22Rv1 (cell line): ENCODE data around the gene ZBTB7C.
A peak's percentile ranks its signal among the peaks of the same experiment; 100 is the strongest.
"Not testable (repeated sequence)": the region's sequence is repeated elsewhere in the genome, so short reads cannot be mapped to it uniquely, and the experiment has no call there.

Experiments used
- H3K27ac ChIP-seq: fragments of 450-650 bp; 2 replicates; pipeline ENCODE4 v1.5.1; 2017
- ZFX ChIP-seq: fragments of 450-650 bp; IDR thresholded peaks from 2 replicates; pipeline ENCODE4 v1.6.1; 2017; ENCODE audit warnings: antibody characterized with exemption, borderline replicate concordance
- TF ChIP-seq, protein P1 (sequence below): fragments of 450-650 bp; IDR thresholded peaks from 2 replicates; pipeline ENCODE4 v1.5.1; 2017; ENCODE audit warnings: mild to moderate bottlenecking

The ZBTB7C gene

DNA sequence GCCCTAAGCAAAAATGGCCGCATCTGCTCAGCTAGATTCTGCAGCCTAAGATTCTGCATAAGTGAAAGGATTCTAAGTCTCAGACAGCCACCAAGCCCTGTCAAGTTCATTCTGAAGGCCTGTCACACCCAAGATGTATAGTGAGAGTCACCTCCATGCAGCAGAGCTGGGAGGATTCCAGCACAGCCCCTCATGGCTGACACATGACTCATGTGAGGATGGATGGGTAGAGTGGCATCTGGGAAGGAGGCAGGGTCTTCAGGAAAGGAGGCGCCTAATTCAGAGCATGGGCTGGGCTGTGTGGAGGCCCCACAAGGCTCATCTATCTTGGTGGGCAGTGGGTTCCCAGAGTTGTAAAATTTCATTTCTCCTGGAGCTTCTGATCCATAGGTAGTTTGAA is 41.5 kb upstream of the ZBTB7C start:
- no peak for TF ChIP-seq ZFX
- TF ChIP-seq, protein P1, sequence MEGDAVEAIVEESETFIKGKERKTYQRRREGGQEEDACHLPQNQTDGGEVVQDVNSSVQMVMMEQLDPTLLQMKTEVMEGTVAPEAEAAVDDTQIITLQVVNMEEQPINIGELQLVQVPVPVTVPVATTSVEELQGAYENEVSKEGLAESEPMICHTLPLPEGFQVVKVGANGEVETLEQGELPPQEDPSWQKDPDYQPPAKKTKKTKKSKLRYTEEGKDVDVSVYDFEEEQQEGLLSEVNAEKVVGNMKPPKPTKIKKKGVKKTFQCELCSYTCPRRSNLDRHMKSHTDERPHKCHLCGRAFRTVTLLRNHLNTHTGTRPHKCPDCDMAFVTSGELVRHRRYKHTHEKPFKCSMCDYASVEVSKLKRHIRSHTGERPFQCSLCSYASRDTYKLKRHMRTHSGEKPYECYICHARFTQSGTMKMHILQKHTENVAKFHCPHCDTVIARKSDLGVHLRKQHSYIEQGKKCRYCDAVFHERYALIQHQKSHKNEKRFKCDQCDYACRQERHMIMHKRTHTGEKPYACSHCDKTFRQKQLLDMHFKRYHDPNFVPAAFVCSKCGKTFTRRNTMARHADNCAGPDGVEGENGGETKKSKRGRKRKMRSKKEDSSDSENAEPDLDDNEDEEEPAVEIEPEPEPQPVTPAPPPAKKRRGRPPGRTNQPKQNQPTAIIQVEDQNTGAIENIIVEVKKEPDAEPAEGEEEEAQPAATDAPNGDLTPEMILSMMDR = no peak
- H3K27ac ChIP-seq = no peak overlapping the region

DNA sequence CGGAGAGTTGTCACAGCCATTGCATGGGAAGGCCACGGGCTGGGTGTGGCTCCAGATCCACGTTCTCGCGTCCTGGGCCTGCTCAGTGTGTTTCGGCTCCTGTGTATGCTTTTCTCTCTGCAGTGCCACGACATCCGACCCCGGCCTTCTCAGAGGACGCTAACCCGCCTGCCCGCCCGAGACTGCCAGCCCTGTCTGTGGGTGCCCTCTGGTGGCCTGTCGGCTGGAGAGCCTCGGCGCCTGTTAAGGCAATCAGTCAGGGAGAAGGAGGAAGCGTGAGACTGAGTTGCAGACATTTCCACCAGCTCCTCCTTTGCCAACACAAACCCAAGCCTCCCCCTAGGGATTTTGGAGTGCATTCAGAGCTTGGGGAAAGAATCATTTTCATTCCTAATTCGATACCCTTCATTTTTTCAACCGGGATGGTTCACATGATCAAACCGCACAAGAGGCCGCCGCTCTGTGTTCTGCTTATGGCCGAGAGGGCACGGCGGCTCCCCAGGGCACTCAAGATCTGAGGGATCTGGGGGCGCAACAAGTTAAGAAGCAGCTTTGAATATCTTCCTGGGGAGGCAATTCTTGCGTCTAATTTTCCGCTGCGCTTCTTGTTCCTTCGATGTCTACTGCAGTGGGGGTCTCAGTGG is 37.5 kb upstream of the ZBTB7C start:
- H3K27ac ChIP-seq = no peak overlapping the region
- TF ChIP-seq ZFX = no peak
- TF ChIP-seq, protein P1 = peak; percentile 93

DNA sequence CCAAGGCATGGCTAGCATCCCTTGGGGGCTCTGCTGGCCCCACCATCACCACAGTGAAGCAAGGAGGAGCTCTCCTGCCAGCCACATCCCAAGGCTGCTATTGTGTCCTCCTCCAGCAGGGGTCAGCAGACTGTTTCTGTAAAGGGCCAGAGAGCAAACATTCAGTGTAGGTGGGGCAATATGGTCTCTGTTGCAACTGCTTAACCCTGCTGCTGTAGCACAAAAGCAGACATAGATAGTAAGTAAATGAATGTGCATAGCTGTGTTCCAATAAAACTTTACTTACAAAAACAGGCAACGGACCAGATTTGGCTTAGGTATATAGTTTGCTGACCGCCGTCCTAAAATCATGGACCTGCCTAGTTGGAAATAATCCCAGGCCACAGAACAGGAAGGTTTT is 36.4 kb upstream of the ZBTB7C start:
- no peak overlapping the region for H3K27ac ChIP-seq
- TF ChIP-seq ZFX = no peak
- TF ChIP-seq, protein P1 = peak; percentile 89

DNA sequence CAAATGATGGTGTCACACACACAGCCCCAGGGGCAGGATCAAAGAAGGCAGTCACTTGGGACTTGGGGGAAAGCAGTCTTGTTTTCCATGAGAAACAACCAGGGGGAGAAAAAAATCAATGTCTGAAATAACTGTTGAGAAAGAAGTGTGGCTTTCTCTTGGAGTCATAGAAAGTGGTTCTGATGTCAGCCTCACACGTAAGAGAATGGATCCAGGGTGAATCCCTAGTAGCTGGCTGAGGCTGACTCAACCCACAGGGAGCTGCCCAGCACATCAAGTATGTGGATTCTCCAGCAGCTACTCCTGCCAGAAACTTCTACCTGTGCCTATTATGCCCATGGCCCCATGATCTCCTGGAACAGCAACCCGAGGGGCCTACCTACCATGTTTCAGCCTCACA is 33.6 kb upstream of the ZBTB7C start:
- no peak overlapping the region for H3K27ac ChIP-seq
- no peak for TF ChIP-seq ZFX
- TF ChIP-seq, protein P1 = no peak

DNA sequence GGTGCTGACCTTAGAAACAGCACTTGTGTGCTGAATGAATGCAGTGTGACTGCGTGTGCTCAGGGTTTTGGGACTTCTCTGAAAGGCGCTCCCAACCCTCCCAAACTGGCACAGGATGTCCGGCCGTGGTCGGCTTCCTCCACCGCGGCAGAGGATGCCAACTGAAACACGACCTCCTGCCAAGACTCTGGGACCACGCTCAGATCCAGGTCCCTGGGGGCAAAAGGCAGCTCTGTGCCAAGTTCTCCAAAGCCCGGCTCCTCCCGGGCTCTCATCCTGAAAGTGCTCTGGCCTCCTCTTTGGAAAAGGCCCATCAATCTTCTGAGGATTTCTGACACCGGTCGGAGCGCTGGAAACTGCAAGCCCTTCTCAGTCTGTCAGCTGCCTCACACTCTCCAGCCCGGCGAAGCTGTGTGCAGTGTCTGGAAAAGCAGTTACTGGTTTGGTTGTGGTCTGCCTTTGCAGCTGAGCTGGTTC is 32.3 kb upstream of the ZBTB7C start:
- no peak overlapping the region for H3K27ac ChIP-seq
- TF ChIP-seq, protein P1 = no peak
- no peak for TF ChIP-seq ZFX

DNA sequence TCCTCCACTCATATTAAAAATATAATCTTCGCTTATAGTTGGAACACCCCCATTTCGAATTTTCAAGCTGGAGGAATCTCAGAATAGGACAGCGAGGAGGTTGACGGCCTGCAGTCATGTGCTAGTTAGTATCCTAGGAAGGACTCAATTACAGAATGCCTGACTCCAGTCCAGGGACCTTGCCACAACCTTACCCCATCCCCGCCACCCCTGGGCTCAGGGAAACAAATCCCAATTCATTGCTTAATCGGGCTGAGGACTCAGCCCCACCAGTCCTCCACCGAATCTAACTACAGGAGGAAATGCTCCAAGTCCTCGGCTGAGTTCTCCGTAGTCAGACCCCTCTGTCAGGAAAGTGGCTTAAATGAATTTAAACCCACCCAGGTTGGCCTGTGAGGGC is 31.7 kb upstream of the ZBTB7C start:
- TF ChIP-seq, protein P1 = no peak
- TF ChIP-seq ZFX = no peak
- no peak overlapping the region for H3K27ac ChIP-seq

DNA sequence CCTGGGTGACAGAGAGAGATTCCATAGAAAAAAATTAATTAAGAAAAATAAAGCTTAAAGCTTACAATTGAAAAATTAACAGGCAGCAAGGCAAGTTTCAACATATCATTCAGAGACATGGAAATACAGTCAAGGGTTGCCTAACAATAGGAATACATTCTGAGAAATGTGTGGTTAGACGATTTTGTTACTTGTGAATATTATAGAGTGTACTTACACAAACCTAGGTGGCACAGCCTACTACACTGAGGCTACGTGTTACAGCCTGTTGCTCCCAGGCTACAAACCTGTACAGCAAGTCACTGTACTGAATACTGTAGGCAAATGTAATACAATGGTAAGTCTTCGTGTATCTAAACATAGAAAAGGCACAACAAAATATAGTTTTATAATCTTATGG is 27.7 kb upstream of the ZBTB7C start:
- H3K27ac ChIP-seq = no peak overlapping the region
- TF ChIP-seq, protein P1 = no peak
- TF ChIP-seq ZFX = no peak

DNA sequence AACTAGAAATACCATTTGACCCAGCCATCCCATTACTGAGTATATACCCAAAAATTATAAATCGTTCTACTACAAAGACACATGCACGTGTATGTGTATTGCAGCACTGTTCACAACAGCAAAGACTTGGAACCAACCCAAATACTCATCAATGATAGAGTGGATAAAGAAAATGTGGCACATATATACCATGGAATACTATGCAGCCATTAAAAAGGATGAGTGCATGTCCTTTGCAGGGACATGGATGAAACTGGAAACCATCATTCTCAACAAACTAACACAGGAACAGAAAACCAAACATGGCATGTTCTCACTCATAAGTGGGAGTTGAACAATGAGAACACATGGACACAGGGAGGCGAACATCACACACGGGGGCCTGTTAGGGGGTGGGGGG is 25.2 kb upstream of the ZBTB7C start:
- not testable (repeated sequence) for H3K27ac ChIP-seq
